ENCODE results near the gene PIK3CB. TPM values are rescaled to one million over a fixed set of nuclear protein-coding genes. Genes with fewer than 3 reads are reported as not detected.
"Not testable (repeated sequence)": the region's sequence is repeated elsewhere in the genome, so short reads cannot be mapped to it uniquely, and the experiment has no call there.

The PIK3CB gene
- total RNA-seq, 4 donors from 2014 or later = 32.2 to 52.1 (median 41.5) TPM

DNA sequence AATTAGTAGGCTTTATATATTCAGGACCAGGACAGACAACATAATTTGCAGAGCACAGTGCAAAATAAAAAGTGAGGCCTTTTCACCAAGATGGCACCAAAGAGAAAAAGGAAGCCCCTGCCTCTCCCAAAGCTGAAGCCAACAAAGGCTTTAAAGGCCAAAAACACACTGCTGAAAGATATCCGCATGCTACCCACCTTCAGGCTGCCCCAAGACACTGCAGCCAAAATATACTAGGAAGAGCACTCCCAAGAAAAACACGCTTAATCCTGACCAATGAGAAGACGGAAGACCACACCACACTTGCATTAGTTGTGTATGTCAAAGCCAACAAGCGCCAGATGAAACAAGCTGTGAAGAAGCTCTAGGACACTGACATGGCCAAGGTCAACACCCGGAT, 38.0 kb downstream of the PIK3CB start:
- DNase-seq = no peak
- Histone ChIP-seq H3K9me3 (no peaks in the 10 kb centered on the region), H3K4me1 (no peaks in the 10 kb centered on the region), H3K27me3 (no peaks in the 10 kb centered on the region), H3K27ac (no peak overlapping the region), H3K36me3 (peaks cover 0 to 16% (median 0%) of the 10 kb centered on the region in 3 donors), H3K4me3 (no peak overlapping the region)
- no peak for TF ChIP-seq POLR2A (IDR thresholded peaks at IDR 0.05)
- TF ChIP-seq, protein P1, sequence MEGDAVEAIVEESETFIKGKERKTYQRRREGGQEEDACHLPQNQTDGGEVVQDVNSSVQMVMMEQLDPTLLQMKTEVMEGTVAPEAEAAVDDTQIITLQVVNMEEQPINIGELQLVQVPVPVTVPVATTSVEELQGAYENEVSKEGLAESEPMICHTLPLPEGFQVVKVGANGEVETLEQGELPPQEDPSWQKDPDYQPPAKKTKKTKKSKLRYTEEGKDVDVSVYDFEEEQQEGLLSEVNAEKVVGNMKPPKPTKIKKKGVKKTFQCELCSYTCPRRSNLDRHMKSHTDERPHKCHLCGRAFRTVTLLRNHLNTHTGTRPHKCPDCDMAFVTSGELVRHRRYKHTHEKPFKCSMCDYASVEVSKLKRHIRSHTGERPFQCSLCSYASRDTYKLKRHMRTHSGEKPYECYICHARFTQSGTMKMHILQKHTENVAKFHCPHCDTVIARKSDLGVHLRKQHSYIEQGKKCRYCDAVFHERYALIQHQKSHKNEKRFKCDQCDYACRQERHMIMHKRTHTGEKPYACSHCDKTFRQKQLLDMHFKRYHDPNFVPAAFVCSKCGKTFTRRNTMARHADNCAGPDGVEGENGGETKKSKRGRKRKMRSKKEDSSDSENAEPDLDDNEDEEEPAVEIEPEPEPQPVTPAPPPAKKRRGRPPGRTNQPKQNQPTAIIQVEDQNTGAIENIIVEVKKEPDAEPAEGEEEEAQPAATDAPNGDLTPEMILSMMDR (IDR thresholded peaks at IDR 0.05) = no peak

GRCh38 chr3:138786788-138787271, 47.9 kb downstream of the PIK3CB start:
- no peak for DNase-seq
- Histone ChIP-seq H3K4me3 (no peak overlapping the region), H3K27ac (no peak overlapping the region), H3K9me3 (no peaks in the 10 kb centered on the region), H3K4me1 (no peaks in the 10 kb centered on the region), H3K36me3 (peaks cover 0 to 8% (median 0%) of the 10 kb centered on the region in 3 donors), H3K27me3 (no peaks in the 10 kb centered on the region)
- TF ChIP-seq, protein P1 (IDR thresholded peaks at IDR 0.05) = no peak
- TF ChIP-seq POLR2A (IDR thresholded peaks at IDR 0.05) = no peak

- TF ChIP-seq, protein P1 (IDR thresholded peaks at IDR 0.05) = no peak
- no peak for TF ChIP-seq POLR2A (IDR thresholded peaks at IDR 0.05)
- Histone ChIP-seq H3K9me3 (no peaks in the 10 kb centered on the region), H3K27me3 (no peaks in the 10 kb centered on the region), H3K36me3 (peaks cover 0 to 8% (median 0%) of the 10 kb centered on the region in 3 donors), H3K27ac (no peak overlapping the region), H3K4me3 (no peak overlapping the region), H3K4me1 (no peaks in the 10 kb centered on the region)
- no peak for DNase-seq
These were observed 48.8 kb downstream of the PIK3CB start for GRCh38 chr3:138785951-138786350.

GRCh38 chr3:138785362-138785857, 49.3 kb downstream of the PIK3CB start:
- not testable (repeated sequence) for H3K9me3 ChIP-seq, H3K27me3 ChIP-seq, DNase-seq, H3K36me3 ChIP-seq, H3K4me1 ChIP-seq, H3K4me3 ChIP-seq, H3K27ac ChIP-seq

- Histone ChIP-seq H3K9me3 (no peaks in the 10 kb centered on the region), H3K4me3 (no peak overlapping the region), H3K27ac (no peak overlapping the region), H3K36me3 (no peaks in the 10 kb centered on the region), H3K27me3 (no peaks in the 10 kb centered on the region), H3K4me1 (no peaks in the 10 kb centered on the region)
- DNase-seq = no peak
- TF ChIP-seq, protein P1 (IDR thresholded peaks at IDR 0.05) = no peak
These were observed 52.0 kb downstream of the PIK3CB start for GRCh38 chr3:138782755-138783154.

- TF ChIP-seq POLR2A (IDR thresholded peaks at IDR 0.05) = no peak
- TF ChIP-seq, protein P1 (IDR thresholded peaks at IDR 0.05) = no peak
- no peaks in the 10 kb centered on the region for H3K9me3 ChIP-seq
- no peak overlapping the region for H3K4me3 ChIP-seq
- peak in 1 of 3 donors; percentile 51 for DNase-seq
- no peak overlapping the region for H3K27ac ChIP-seq
- H3K4me1 ChIP-seq = no peaks in the 10 kb centered on the region
- H3K27me3 ChIP-seq = no peaks in the 10 kb centered on the region
- no peaks in the 10 kb centered on the region for H3K36me3 ChIP-seq
These were observed 53.7 kb downstream of the PIK3CB start for GRCh38 chr3:138781012-138781470.

Data from Peyer's patch (tissue), 4 donors.